ENCODE results near the gene BICRA.
"Not testable (repeated sequence)": the region's sequence is repeated elsewhere in the genome, so short reads cannot be mapped to it uniquely, and the experiment has no call there.

The BICRA gene

DNA sequence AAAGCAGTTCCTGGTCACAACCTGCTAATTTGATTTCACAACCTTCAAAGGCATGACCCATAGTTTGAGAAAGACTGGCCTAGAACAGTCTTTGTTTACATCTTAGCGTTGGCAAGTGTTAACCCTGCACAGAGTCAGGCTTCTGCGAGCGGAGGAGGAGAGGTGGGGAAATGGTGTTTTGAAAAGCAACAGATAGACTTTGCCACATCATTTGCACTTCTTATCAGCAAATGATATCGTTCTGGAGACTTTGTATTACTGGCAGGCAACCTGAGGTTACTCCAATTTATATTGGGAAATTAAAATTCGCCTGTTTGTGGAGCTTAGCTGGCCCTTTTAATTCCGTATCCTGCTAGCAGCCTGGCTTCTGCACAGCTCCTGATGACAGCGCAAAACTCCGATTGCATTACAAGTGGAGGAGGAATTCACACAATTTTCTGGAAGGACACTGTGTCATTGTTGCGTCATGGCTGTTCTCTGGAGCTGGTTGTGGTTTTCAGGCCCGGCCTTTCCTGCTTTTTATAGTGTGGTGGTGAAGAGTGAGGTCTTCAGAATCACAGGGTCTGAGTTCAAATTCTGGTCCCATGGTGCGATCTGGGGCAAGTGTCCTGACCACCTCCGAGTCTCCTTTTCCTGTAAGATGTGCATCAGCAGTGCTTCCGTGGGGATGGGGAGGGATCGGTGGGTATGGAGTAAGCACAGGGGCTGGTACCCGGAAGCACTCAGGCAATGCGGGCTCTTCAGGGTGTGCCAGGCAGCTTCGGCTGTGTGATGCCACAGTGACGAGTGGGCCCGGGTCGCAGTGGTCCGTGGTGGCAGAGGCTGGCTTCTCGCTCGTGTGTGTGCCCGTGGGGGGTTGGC is 55.2 kb downstream of the BICRA start:
- no peak for DNase-seq

DNA sequence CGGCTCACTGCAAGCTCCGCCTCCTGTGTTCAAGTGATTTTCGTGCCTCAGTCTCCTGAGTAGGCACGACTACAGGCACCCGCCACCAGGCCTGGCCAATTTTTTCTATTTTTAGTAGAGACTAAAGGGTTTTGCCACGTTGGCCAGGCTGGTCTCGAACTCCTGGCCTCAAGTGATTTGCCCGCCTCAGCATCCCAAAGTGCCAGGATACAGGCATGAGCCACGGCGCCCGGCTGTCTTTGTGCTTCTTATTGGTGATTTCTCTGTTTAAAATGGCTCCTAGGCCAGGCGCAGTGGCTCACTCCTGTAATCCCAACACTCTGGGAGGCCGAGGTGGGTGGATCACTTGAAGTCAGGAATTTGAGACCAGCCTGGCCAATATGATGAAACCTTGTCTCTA is 59.6 kb downstream of the BICRA start:
- DNase-seq, result not testable (repeated sequence)

DNA sequence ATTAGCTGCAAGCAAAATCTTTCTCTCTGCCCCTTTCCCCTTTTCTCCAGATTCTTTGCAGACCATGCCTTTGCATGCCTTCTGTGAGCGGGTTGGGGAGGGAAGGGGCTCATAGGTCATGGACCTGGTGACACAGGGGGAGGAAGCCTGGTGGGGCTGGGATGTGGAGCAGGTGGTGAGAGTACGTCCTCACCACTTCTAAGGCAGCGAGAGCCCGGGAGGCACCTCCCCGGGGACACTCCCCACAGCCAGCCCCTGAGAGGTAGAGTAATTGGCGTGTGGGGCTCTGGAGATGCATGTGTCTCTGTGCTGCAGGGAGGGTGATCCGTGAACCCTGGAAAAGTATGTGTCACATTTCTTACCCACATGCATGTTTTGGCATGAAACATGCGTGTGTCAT is 61.8 kb downstream of the BICRA start:
- DNase-seq, result no peak

DNA sequence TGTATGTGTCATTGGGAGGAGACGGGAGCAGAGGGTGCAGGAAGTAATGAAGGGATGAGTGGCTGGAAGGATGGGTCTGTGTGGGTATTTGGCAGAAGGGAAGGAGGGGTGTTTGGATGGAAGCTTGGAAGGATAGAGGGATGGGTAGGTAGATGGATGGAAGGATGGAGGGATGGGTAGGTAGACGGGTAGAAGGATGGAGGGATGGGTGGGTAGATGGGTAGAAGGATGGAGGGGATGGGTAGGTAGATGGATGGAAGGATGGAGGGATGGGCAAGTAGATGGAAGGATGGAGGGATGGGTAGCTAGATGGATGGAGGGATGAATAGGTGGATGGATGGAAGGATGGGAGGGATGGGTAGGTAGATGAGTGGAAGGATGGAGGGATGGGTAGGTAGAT is 62.6 kb downstream of the BICRA start:
- no peak for DNase-seq

DNA sequence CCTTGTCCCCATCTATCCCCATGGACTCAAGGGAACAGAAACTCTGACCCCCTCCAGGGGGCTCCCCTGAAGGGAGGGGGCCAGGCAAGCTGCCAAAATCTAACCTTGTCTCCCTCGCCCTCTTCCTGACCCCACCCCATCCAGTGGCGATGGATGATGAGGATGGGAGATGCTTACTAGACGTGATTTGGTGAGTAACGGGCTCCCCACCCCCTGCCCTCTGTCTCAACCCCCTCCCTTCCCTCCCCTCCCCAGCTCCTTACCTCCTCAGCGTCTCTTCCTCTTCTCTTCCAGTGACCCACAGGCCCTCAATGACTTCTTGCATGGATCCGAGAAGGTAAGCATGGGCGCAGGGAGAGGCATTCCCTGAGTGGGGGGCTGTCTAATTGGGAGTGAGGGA is 64.5 kb downstream of the BICRA start:
- no peak for DNase-seq

DNA sequence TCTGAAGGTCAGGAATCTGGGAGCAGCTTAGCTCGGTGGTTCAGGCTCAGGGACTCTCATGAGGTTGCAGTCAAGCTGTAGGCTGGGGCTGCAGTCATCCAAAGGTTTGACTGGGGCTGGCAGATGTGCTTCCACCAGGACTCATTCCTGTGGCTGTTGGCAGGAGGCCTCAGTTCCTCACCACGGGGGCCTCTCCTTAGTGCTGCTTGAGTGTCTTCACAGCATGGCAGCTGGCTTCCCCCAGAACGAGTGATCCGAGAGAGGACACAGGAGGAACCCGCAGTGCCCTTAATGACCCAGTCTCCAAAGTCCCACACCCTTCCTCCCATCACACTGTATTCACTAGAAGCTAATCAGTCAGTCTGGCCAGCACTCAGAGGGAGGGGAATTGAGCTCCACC is 65.6 kb downstream of the BICRA start:
- DNase-seq, result no peak

DNA sequence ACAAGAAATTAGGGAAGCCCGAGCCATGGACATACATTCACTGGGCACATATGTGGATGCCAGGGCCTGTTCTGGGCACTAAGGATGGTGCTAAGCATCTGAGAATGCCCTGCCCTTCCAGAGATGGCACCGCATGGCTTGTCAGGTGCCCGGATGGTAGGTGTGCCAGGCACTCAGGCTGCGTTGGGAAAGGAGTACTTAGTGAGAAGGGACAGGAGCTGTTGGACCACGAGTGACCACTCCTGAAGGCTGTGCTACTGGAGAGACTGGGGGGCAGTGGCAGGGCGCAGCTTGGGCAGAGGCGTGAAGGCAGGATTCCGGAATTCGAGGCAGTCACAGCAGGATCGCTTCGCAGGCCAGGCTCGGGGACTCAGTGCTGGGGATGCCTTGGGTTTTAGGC is 66.3 kb downstream of the BICRA start:
- no peak for DNase-seq

DNA sequence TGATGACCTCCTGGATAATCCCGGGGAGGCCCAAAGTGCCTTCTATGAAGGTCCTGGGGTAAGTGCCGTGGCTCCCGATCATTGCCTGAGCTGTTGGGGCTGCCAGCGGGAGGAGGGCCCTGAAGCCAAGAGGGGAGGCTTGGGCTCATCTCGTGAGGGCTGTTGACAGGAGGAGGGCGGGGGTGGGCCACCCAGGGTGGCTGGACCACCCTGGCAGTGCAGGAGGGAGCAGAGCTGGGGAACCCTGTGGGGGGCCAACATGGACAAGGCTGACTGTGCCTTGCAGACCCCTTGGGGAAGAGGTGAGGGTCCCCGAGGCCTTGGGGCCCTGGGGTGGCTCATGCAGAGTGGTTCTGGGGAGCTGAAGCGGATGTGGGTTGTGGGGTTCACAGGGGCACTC is 66.9 kb downstream of the BICRA start:
- no peak for DNase-seq

DNA sequence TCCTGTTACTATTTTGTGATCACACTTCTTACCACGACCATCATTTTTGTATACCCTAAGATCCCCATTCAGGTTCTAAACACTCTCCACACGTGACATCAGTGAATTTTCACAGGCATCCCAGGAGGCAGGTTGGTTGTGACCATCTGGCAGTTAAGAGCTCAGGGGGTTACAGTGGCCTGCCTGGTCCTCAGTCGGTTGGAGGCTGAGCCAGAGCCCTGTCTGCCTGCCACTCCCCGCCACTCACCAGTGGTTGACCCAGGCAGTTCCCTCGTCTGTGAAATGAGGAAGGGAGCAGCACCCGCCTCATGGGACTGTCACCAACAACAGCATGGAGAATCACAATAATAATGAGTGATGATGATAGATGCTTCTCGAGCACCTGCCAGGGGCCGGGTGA is 67.9 kb downstream of the BICRA start:
- no peak for DNase-seq

DNA sequence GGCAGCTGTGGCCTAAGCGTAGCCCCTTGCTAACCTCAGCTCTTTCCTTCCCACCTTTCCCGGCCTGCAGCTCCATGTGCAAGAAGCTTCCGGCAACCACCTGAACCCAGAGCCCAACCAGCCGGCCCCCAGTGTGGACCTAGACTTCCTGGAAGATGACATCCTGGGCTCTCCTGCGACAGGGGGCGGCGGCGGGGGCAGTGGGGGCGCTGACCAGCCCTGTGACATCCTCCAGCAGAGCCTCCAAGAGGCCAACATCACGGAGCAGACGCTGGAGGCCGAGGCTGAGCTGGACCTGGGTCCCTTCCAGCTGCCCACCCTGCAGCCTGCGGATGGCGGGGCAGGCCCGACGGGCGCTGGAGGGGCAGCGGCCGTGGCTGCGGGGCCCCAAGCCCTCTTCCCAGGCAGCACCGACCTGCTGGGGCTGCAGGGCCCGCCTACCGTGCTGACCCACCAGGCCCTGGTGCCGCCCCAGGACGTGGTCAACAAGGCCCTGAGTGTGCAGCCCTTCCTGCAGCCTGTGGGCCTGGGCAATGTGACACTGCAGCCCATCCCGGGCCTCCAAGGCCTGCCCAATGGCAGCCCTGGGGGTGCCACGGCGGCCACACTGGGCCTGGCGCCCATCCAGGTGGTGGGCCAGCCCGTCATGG is 70.4 kb downstream of the BICRA start:
- DNase-seq, result no peak

DNA sequence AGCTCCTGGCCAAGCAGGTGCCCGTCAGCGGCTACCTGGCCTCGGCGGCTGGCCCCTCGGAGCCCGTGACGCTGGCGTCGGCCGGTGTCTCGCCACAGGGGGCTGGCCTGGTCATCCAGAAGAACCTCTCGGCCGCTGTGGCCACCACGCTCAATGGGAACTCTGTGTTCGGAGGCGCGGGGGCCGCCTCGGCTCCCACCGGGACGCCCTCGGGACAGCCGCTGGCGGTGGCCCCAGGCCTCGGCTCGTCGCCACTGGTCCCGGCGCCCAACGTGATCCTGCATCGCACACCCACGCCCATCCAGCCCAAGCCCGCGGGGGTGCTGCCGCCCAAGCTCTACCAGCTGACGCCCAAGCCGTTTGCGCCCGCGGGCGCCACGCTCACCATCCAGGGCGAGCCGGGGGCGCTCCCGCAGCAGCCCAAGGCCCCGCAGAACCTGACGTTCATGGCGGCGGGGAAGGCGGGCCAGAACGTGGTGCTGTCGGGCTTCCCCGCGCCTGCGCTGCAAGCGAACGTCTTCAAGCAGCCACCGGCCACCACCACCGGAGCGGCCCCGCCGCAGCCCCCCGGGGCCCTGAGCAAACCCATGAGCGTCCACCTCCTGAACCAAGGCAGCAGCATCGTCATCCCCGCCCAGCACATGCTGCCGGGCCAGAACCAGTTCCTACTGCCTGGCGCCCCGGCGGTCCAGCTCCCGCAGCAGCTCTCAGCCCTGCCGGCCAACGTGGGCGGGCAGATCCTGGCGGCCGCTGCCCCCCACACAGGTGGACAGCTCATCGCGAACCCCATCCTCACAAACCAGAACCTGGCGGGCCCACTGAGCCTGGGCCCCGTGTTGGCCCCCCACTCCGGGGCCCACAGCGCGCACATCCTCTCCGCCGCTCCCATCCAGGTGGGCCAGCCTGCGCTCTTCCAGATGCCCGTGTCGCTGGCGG is 71.3 kb downstream of the BICRA start:
- no peak for DNase-seq

DNA sequence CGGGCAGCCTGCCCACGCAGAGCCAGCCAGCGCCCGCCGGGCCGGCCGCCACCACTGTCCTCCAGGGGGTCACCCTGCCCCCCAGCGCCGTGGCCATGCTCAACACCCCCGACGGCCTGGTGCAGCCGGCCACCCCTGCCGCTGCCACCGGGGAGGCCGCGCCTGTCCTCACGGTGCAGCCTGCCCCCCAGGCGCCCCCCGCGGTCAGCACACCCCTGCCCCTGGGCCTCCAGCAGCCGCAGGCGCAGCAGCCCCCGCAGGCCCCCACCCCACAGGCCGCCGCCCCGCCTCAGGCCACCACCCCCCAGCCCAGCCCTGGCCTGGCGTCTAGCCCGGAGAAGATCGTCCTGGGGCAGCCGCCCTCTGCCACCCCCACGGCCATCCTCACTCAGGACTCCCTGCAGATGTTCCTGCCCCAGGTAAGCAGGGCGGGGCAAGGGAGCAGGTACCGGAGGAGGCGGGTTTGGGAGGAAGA is 72.0 kb downstream of the BICRA start:
- DNase-seq, result no peak

DNA sequence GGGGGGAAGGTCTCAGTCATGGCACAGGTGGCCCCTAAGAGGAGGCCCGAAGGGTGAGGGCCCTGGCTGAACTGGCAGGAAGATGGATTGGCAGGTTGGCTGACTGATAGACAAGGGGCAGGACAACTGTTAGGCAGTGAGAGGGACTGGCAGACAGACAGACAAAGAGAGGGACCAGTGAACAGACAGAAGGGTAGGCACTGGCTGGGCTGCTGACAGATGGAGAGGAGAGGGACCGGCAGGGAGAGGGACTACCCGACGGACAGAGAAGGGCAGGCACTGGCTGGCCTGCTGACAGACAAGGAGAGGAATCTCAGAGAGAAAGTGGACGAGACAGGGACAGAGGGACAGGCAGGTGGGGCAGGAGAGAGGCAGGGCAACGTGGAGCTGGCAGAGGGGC is 72.5 kb downstream of the BICRA start:
- DNase-seq, result no peak

DNA sequence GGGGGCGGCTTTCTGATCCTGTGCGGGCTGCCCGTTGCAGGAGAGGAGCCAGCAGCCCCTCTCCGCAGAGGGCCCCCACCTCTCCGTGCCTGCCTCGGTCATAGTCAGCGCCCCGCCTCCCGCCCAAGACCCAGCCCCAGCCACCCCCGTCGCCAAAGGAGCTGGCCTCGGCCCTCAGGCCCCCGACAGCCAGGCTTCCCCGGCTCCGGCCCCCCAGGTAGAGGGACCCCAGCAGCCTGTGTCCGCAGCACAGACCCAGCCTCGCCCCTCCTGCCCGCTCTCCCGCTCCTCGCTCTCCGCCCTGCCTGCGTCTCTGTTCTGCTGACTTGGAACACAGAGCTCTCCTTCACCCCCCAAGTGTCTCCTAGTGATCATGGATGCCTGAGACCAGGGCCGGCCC is 73.0 kb downstream of the BICRA start:
- DNase-seq, result no peak

DNA sequence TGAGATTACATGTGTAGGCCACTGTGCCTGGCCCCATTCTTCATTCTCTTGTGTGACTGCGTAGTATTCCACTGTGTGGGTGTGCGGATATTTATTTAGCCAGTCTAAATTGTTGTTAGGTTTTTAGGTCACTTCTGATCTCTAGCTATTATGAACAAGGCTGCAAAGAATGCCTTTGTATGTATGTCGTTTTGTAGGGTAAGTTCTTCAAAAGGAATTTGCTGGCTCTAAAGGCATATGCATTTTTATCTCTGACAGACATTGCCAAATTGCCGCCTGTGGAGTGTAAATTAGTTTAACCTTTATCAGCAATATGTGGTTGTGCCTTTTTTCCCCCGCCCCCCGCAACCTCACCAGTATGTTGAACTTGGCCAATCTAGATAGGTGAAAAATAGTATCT is 74.0 kb downstream of the BICRA start:
- no peak for DNase-seq

DNA sequence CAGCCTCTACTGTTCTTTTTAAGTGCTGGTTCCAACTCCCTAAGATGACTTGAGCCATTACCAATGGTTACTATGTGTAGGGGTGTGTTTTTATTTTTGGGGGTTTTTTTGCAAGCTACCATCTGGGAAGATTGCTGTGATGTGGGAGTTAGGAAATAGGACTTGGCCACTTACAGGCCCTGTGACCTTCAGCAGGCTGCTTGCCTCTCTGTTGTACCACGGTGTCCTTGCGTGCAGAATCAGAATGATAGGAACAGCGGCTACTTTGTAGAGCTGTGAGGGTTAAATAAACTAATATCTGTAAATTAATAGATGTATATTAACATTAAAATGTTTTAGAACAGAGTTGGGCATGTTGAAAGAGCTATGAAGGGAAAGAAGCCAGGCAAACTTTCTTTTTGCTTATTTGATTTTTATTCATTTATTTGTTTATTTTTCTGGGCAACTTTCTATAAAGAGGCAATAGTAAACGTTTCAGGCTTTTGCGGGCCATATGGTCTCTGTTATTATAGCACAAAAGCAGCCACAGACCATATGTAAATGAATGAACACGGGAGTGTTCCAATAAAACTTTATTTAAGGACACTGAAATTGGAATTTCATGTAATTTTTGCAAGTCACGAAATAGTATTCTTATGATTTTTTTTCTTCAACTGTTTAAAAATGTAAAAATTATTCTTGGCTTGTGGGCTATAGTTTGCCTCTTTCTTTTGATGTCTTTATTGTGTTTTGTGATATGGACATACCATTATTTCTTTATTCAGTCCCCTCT is 77.9 kb downstream of the BICRA start:
- no peak for DNase-seq

DNA sequence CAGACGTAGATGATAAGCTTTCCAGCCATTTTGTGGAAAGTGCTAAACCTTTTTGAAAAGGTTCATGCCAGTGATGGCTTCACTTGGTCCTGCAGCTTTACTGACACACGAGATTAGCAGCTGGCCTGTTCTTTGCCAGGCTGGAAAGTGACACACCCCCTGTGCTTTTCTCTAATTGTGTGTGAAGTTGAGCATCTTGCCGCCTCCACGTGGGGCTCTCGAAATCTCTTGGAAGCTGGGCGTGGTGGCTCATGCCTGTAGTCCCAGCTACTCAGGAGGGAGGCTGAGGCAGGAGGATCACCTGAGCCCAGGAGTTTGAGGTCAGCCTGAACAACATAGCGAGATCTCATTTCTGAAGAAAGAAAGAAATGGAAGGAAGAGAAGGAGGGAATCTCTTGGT is 79.0 kb downstream of the BICRA start:
- no peak for DNase-seq

DNA sequence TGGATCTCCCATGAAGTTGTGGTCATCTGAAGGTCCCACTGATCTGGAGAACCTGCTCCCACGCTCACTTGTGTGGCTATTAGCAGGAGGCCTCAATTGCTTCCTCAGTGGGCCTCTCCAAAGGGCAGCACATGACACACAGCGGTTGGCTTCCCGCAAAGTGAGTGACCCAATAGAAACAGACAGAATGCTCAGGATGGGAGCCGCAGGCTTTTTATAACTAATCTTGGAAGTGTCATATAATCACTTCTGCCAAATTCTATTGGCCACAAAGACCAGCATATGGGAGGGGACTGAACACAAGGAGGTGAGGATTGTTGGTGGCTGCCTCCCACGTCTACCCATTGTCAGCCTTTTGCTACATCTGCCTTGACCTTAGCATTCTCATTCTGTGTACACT is 82.2 kb downstream of the BICRA start:
- DNase-seq, result no peak

DNA sequence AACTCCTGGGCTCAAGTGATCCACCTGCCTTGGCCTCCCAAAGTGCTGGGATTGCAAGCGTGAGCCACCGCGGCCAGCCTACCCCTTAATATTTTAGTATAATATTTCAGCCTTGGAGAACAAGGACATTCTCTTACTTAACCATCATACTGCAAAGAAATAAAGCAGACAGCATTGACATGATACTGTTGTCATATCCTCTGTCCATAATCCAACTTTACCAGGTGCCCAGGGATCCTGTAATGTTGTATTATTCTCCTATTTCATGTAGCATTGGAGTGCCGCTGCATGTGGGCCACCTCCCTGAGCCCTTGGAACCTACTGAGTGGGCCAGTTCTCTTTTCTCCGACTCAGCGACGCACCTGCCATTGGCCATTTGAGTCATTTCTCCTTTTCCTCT is 82.8 kb downstream of the BICRA start:
- DNase-seq, result no peak

DNA sequence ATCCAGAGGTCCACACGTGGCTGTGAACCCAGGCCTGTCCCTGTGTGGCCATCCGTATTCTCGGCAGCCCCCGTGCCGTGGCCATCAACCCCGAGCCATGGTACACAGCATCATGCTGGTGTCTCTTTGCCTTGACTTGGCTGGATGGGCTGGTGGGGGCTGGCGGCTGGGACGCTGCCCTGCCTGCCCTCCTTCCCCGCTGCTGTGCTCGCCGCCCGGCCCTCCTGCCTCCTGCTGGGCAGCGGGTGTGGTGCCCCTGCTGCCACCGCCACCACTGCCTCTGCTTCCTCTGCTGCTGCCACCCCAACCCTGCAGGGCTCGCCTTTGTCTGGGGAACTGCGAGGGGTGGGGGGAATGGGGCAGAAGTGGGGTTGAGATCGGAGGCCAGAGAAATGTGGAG is 84.6 kb downstream of the BICRA start:
- no peak for DNase-seq

DNA sequence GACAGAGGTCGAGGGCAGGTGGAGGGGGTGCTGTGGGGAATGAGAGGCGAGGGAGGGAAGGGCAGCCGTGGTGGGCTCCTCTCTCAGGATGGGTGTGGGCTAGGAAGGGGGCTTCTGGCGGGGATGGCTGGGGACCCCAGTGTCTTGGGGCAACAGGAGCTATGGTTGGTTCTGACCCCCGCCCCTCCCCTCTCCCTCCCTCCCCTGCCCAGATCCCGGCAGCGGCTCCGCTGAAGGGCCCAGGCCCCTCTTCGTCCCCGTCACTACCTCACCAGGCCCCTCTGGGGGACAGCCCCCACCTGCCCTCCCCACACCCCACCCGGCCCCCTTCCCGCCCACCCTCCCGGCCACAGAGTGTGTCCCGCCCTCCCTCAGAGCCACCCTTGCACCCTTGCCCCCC is 85.0 kb downstream of the BICRA start:
- no peak for DNase-seq

DNA sequence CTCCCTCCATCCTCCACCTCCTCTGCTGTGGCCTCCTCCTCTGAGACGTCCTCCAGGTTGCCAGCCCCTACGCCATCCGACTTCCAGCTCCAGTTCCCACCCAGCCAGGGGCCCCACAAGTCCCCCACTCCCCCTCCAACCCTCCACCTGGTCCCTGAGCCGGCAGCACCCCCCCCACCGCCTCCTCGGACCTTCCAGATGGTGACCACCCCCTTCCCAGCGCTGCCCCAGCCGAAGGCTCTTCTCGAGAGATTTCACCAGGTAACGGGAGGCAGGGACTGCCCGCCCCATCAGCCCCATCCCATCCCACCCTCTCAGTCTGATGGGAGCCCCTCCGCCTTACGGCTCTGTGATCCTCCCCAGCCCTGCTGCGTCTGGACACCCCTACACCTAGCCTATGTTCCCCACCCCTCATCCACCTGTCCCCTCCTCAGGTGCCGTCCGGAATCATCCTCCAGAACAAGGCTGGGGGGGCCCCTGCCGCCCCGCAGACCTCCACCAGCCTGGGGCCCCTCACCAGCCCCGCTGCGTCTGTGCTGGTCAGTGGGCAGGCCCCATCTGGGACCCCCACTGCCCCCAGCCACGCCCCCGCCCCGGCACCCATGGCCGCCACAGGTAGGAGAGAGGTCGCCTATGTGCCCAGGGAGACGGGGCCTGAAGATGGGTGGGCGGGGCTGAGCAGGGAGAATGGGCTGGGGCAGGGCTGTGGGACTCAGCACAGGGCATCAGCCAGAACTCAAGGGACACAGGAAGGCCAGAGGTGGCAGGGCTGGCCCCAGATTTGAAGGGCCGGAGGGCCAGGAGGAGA is 85.7 kb downstream of the BICRA start:
- no peak for DNase-seq
